ENCODE data around the gene TMEM238. TPM values are rescaled to one million over a fixed set of nuclear protein-coding genes. Genes with fewer than 3 reads are reported as not detected.

TMEM238 gene
- total and polyA plus RNA-seq, 12 donors, result 0.13 to 9.3 (median 2.9) TPM; not detected in 2

GRCh38 chr19:55352549-55353145 lies 31.4 kb downstream of the TMEM238 start:
- H3K27ac ChIP-seq, result no peak overlapping the region
- no peaks in the 10 kb centered on the region for H3K36me3 ChIP-seq (replicated peaks in 1 of 2)
- peaks cover 18% of the 10 kb centered on the region for H3K27me3 ChIP-seq
- no peaks in the 10 kb centered on the region for H3K9me3 ChIP-seq (replicated peaks in 1 of 3)
- TF ChIP-seq POLR2A (IDR thresholded peaks at IDR 0.05) (no peak), CTCF (IDR thresholded peaks at IDR 0.05) (no peak)
- intact Hi-C loops (cut with DNase I), result no loop called here
- H3K4me3 ChIP-seq, result no peak overlapping the region
- peaks cover 12 to 15% of the 10 kb centered on the region in 2 donors for H3K4me1 ChIP-seq (replicated peaks in 1 of 2)
- 56 to 65% (median 62%) methylated on average over 23 to 25 of the region's 25 CpGs for WGBS, 4 donors
- no peak for DNase-seq

- intact Hi-C loops (cut with DNase I), result no loop called here
- Histone ChIP-seq H3K27me3 (peaks cover 18% of the 10 kb centered on the region), H3K27ac (no peak overlapping the region), H3K9me3 (replicated peaks in 1 of 3) (no peaks in the 10 kb centered on the region), H3K4me3 (no peak overlapping the region), H3K36me3 (replicated peaks in 1 of 2) (no peaks in the 10 kb centered on the region), H3K4me1 (replicated peaks in 1 of 2) (peaks cover 12 to 15% of the 10 kb centered on the region in 2 donors)
- no peak for TF ChIP-seq CTCF (IDR thresholded peaks at IDR 0.05)
- TF ChIP-seq POLR2A (IDR thresholded peaks at IDR 0.05), result no peak
- 69 to 82% (median 71%) methylated on average over 3 to 6 of the region's 6 CpGs for WGBS, 4 donors
- DNase-seq, result no peak
These were observed 32.1 kb downstream of the TMEM238 start for GRCh38 chr19:55352040-55352439.

GRCh38 chr19:55350620-55351315 lies 33.3 kb downstream of the TMEM238 start:
- Histone ChIP-seq H3K27ac (no peak overlapping the region), H3K4me3 (no peak overlapping the region), H3K36me3 (replicated peaks in 1 of 2) (no peaks in the 10 kb centered on the region), H3K4me1 (replicated peaks in 1 of 2) (peaks cover 12 to 15% of the 10 kb centered on the region in 2 donors), H3K27me3 (peaks cover 18% of the 10 kb centered on the region), H3K9me3 (replicated peaks in 1 of 3) (no peaks in the 10 kb centered on the region)
- no peak for TF ChIP-seq POLR2A (IDR thresholded peaks at IDR 0.05)
- TF ChIP-seq CTCF (IDR thresholded peaks at IDR 0.05), result no peak
- DNase-seq, result no peak
- WGBS, 4 donors, result 60 to 75% (median 73%) methylated on average over 10 to 11 of the region's 11 CpGs
- intact Hi-C loops (cut with DNase I), result no loop called here

- no peak for TF ChIP-seq POLR2A (IDR thresholded peaks at IDR 0.05)
- TF ChIP-seq CTCF (IDR thresholded peaks at IDR 0.05), result no peak
- Histone ChIP-seq H3K36me3 (replicated peaks in 1 of 2) (peaks cover 0 to 5% of the 10 kb centered on the region in 2 donors), H3K4me3 (no peak overlapping the region), H3K4me1 (replicated peaks in 1 of 2) (peaks cover 3 to 4% of the 10 kb centered on the region in 2 donors), H3K9me3 (replicated peaks in 1 of 3) (no peaks in the 10 kb centered on the region), H3K27me3 (peaks cover 18% of the 10 kb centered on the region), H3K27ac (no peak overlapping the region)
- WGBS, 4 donors, result 78 to 86% (median 82%) methylated on average over 16 to 22 of the region's 22 CpGs
- intact Hi-C loops (cut with DNase I), result no loop called here
- DNase-seq, result no peak
These were observed 35.6 kb downstream of the TMEM238 start for GRCh38 chr19:55348317-55349034.

Data from adrenal gland (tissue), 12 donors.